GM19238 (cell line): ENCODE data around the gene AMIGO2.

Source experiments
- DNase-seq: peaks from one replicate; pipeline ENCODE4 v3.0.0; 2011; ENCODE audit warnings: low spot score; ENCODE audit not compliant: insufficient read length

The AMIGO2 gene

GRCh38 chr12:47098099-47098498 is 18.3 kb upstream of the AMIGO2 start:
- no peak for DNase-seq

- DNase-seq: no peak
These were observed 17.6 kb upstream of the AMIGO2 start for GRCh38 chr12:47097276-47097896.

GRCh38 chr12:47095446-47096236 is 15.9 kb upstream of the AMIGO2 start:
- no peak for DNase-seq

- no peak for DNase-seq
These were observed 15.0 kb upstream of the AMIGO2 start for GRCh38 chr12:47094804-47095203.

GRCh38 chr12:47091009-47091408 is 11.2 kb upstream of the AMIGO2 start:
- no peak for DNase-seq

- no peak for DNase-seq
These were observed 8.5 kb upstream of the AMIGO2 start for GRCh38 chr12:47088021-47088944.

GRCh38 chr12:47087088-47087688 is 7.4 kb upstream of the AMIGO2 start:
- no peak for DNase-seq

- no peak for DNase-seq
These were observed 6.1 kb upstream of the AMIGO2 start for GRCh38 chr12:47085815-47086252.

- no peak for DNase-seq
These were observed 4.4 kb upstream of the AMIGO2 start for GRCh38 chr12:47084172-47084571.

GRCh38 chr12:47082796-47083621 is 3.2 kb upstream of the AMIGO2 start:
- no peak for DNase-seq

GRCh38 chr12:47082283-47082682 is 2.5 kb upstream of the AMIGO2 start:
- no peak for DNase-seq

- DNase-seq: no peak
These were observed 1.2 kb upstream of the AMIGO2 start for GRCh38 chr12:47080725-47081502.

- DNase-seq: no peak
These were observed 394 bp upstream of the AMIGO2 start for GRCh38 chr12:47079981-47080724.

- no peak for DNase-seq
These were observed 859 bp downstream of the AMIGO2 start for GRCh38 chr12:47078733-47079467.

- DNase-seq: no peak
These were observed 1.7 kb downstream of the AMIGO2 start for GRCh38 chr12:47078086-47078395.

- no peak for DNase-seq
These were observed 2.3 kb downstream of the AMIGO2 start for GRCh38 chr12:47077206-47078085.

- DNase-seq: no peak
These were observed 4.3 kb downstream of the AMIGO2 start for GRCh38 chr12:47075192-47076084.
